ENCODE results near the gene CHN2.

DNA sequence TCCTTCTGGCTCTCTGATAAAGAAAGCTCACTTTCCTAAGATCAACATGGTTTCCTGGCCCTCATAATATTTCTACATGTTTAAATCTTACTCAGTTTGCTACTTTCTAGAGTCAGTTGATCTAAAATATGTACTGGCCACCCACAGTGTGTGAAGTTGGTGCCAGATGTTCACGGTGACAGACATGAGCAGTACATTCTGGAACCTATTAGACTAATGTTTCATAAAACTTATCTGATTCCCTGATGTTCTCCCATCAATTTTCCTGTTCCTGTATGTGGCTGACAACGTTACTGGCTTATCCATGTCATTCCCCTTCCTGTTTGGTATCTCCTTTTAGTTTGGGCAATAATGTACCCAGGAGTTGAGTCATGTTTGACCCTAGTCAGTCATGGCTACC is 34.5 kb upstream of the CHN2 start:
- TF ChIP-seq, protein P1, sequence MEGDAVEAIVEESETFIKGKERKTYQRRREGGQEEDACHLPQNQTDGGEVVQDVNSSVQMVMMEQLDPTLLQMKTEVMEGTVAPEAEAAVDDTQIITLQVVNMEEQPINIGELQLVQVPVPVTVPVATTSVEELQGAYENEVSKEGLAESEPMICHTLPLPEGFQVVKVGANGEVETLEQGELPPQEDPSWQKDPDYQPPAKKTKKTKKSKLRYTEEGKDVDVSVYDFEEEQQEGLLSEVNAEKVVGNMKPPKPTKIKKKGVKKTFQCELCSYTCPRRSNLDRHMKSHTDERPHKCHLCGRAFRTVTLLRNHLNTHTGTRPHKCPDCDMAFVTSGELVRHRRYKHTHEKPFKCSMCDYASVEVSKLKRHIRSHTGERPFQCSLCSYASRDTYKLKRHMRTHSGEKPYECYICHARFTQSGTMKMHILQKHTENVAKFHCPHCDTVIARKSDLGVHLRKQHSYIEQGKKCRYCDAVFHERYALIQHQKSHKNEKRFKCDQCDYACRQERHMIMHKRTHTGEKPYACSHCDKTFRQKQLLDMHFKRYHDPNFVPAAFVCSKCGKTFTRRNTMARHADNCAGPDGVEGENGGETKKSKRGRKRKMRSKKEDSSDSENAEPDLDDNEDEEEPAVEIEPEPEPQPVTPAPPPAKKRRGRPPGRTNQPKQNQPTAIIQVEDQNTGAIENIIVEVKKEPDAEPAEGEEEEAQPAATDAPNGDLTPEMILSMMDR (IDR thresholded peaks at IDR 0.05) = no peak
- TF ChIP-seq POLR2A (IDR thresholded peaks at IDR 0.05) (no peak), EP300 (IDR thresholded peaks at IDR 0.05) (no peak), POLR2AphosphoS5 (IDR thresholded peaks at IDR 0.05) (no peak)
